Measurements from ENCODE around the gene CDSN.

Gene CDSN

DNA sequence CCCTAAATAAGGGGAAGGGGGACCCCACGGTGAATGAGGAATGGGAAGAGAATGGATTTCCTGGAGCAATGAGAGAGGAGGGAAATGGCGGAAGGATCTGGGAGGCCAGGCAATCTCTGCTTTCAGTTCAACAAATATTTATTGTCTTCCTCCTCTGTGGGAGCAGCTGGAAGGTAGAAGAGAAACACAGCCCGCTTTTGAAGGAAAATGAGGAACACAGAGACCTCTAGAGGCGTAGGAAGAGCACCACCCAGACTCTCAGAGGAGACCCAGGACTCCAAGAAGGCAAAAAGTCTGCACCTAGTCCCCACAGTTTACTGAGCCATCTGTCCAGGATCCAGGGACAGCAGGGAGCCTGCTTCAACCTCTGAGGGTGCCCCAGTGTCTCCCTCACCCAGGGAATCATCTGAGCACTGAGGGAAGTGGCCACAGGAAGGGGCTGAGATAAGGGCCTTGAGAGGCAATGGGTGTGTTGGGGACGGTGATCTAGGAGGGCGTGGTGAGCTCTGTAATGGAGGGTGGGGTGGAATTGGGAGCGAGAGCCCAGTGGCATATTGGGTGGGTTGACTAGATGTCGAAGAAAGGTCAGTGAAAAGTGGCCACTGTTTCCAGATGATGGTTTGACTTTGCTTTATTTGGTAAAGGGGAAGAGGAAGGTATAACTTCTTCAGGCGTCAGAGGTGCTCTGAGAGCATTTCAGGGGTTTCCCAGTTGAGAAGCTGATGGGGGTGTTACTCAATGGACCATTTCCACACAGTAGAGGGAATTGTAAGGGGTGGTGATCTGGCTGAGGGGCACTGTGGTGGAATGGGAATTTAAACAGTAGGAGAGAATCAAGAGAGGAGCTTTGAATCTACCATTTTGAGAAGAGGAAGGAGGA lies 5.0 kb downstream of the CDSN start:
- DNase-seq: no peak

DNA sequence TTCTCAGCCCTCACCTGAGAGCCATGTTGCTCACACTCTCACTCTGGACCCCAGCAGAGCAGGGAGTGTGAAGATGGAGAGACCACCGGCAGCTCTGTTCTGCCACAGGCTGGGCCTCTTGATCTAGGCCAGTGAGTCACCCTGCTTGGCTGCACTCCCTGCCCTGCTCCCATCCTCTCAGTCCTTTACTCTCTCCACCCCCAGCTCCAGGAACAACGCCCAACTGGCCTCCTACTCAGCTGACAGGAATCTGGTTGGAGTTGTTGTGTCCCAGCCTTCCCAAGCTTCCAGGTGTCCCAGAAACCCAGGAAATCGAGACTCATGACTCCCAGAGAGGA lies 5.7 kb downstream of the CDSN start, which contains the start of gene PSORS1C1:
PSORS1C1 (plus strand) TSS at position 260 of the 338 bp plus-strand sequence. CDS start 14,833 bp downstream, outside the sequence.
- DNase-seq: no peak

DNA sequence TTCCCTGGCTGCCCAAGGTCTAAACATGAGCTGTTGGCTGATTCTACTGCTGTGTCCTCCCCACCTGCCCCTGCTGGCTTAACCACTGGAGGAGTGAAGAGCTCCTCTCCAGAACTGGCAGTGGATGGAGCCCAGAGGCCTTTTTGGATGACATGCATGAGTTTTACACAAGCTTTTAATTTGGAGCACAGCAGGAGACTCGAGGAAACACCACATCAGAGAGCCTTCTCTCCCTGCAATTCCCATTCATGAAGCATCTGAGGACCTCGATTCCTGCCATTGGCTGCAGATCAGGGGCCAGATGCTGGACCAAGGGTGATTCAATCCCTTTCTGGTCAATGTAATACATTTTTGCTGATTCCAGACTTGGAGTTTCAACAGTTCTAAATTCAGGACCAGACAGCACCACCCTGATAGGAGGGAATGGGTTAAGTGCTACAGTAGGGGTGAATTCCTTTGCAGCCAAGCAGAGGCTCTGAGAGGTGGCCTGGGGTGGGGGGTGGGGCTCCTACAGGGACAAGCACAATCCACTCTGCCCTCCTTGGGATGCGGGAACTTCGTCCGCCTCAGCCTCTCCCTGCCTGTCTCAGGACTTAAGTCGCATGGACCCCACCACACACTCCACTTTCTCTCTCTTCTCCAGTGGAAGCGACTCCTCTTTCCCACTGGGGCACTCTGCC lies 6.2 kb downstream of the CDSN start:
- no peak for DNase-seq

DNA sequence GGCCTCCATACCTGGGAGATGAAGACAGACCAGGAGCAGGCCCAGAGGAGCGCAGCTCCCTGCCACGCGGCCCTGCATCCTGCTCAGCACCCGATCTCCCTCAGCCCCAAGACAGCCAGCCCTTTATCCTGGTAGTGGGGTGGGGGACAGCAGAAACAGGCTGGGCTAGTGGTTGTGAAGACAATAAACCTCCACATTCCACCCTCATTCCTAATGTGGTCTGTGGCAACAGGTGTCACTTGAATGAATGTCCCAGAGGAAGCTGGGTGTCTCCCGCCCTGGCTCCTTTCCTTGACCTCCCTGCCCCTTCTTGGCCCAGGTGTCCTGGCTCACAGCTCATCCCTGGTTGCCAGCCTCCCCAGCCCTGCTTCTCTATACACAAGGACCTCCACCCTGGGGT lies 7.8 kb downstream of the CDSN start, which contains the start of gene C6orf15:
C6orf15 (minus strand) TSS at position 98 of the 400 bp plus-strand sequence; CDS start at position 78, 20 bp downstream.
- no peak for DNase-seq

DNA sequence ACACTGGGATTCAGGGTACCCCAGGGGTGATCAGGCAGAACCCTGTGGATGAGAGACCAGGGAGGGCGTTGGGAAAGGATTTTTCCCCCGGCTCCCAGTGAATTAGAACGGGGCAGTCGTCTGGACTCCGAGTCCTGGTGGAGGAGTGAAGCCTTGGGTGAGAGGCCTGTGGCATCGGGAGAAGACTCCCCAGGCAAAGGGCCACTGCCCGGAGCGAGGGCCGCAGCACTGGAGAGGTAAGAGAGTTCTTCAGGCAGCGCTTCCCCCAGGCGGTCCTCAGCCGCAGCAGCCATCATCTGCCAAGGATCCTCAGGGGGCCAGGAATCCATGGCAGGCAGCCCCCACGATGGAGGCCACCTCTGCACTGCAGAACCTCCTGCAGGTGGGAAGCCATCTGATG lies 8.5 kb downstream of the CDSN start:
- no peak for DNase-seq

DNA sequence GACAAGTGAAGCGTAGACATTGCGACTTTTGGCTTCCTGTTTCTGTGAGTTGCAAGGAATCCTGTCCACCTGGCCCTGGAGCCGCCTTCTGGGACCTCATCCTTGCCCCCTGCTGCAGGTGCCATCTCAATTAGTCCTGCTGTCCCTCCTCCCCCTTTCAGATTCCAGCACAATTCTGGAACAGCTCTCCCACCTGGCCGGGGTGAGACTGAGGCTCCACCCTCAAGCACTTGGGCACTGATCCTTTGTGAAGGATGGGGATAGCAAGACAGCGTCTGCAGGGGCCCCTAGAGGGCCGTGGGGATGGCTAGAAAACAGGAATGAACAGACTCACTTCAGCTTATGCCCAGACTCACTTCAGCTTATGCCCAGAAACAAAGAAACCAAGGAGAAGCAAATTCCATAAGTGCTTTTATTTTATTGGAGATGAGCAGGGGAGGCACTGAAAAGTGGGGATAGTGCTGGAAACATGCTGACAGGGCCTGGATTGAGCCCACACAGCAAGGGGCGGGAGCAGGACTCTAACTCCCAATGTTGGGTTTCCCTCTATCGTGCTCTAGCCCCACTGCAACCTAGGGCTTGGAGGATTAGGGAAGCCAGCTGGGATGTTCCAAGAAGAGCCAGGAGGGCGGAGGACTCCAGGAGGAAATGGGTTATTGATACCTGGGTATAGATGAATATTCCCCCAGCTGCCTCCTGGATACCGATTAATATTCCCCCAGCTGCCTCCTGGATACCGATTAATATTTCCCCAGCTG lies 9.2 kb downstream of the CDSN start:
- no peak for DNase-seq

DNA sequence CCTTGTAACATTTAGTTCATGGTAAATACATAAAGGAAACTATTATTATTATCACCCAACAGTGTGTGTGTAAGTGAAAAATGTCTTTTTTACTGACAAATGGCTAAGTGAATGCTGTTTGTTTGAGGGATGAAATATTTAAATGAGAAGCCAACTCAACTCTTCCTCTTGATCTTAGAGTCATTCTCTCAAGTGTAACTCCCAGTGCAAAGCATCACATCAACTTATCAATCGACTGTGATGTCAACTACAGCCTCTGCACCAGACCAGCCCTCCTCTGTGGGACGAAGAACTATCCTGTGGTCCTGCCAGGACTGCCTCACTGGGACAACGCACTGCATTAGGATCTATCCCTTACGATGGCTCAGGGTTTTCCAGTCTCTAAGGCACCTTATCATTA lies 13.2 kb downstream of the CDSN start:
- DNase-seq: no peak

DNA sequence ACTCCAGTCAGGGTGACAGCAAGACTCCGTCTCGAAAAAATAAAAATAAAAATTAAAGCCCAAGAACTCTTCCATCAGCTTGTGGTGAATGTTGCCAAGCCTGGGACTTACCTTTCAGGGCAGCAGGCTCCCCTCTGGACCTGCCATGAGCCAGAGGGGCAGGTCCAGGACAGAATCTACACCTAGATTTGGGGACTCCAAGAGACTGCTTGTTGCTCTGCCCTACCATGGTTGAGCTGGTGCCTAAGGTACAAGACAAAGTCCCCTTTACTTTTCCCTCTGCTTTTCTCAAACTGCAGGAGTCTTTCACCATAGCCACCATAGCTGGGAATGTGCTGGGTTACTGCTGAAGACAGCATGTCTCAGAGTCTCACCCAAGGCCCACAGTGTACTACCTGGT lies 17.1 kb downstream of the CDSN start:
- no peak for DNase-seq

DNA sequence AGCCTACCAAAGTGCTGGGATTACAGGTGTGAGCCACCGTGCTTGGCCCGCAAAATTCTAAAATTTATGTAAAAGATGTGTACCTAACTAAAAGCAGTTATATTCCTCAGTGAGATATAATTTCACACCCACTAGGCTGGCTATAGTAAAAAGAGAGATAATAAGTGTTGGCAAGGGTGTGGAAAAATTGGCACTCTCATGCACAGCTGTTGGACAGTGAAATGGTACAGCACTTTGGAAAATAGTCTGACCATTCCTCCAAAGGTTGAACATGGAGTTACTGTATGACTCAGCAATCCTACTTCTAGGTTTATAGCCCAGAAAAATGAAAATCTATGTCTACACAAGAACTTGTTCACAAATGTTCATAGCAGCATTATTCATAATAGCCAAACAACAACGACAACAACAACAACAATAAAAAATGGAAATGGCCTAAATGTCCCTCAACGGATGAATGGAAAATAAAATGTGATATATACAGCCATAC lies 21.8 kb downstream of the CDSN start:
- no peak for DNase-seq

DNA sequence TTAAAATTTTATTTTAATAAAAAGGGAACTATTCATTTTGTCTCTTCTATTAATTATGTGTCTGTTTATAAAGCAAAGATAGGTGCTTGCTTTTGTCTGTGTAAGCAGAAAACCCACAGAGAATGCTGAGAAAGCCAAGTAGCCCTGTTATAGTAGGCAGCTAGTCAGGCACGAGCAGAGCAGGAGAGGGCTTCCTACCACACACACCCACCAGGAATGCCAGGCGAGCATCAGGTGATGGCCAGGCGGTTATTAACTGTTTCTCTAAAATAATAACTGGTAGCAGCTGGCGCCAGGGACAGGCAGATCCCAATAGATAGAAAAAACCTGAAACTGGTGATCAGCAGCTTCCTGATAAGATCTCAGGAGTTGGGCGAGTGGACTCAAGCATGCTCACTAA lies 23.6 kb downstream of the CDSN start:
- no peak for DNase-seq

DNA sequence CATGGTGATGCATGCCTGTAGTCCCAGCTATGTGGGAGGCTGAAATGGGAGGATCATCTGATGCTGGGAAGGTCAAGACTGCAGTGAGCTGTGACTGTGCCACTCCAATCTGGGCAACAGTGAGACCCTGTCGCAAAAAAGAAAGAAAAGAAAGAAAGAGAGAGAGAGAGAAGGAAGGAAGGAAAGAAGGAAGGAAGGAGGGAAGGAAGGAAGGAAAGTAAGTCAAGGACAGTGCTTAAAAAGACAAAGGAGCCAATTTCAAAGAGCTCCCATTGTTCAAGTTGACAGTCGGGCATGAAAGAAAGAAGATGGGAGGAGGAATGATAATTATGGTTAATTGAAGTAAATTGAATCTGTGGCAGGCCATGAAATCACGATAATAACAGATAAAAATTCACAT lies 24.0 kb downstream of the CDSN start:
- DNase-seq: no peak

DNA sequence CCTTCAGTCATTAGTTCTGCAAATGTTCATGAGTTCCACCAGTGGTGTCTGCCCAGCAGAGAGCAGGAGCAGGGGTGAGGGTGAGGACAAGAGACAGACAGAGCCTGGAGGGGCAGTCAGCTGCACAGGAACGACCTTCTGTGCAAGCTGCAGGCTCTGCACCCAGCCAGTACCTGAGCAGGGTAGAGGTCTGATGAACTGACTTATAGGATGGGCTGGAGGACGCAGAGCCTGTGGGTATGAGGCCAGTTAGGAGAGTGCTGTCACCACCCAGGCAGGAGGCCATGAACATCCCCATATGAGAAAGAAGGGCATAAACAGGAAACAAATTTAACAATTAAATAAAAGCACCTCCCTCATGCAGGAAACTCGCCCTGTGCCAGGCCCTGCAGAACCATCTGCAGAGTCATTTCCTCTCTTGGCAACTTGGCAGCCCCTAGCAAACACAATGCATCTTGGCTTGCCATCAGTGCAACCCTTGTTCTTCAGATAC lies 25.8 kb downstream of the CDSN start:
- DNase-seq: peak; percentile 55

DNA sequence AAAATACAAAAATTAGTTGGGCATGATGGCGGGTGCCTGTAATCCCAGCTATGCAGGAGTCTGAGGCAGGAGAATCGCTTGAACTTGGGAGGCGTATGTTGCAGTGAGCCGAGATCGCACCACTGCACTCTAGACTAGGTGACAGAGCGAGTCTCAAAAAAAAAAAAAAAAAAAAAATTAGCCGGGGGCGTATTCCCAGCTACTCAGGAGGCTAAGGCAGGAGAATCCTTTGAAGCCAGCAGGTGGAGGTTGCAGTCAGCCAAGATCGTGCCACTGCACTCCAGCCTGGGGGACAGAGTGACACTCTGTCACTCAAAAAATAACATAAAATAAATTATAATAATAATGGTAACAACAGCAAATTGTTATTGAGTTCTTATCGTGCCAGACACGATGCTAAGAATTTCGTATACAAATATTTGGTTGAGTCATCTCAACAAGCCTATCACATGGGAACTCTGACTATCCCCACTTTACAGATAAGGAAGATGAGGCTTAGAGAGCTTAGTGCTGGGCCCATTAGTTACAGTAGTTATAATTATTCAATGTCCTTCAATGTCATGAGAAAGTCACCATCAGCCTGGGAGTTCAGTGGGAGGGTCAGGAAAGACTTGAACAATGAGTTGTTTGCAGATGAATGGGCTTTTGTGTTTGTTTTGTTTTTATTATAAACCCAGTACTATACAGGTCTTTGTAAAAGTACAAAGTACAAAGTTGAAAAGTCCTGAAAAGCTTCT lies 27.3 kb downstream of the CDSN start:
- no peak for DNase-seq

DNA sequence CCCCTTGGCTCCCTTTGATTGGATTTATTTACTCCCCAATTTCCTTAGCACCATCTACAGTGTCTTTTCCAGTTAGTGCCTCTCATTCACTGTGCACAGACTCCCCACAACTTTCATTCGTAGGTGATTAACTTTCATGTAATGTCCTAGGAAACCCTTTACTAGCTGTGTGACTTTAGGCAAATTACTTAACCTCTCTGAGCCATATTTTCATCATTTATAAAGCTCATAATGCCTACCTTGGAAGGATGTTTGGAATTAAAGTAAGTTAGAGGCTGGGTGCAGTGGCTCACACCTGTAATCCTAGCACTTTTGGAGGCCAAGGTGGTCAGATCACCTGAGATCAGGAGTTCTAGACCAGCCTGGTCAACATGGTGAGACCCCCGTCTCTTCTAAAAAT lies 28.0 kb downstream of the CDSN start:
- no peak for DNase-seq

DNA sequence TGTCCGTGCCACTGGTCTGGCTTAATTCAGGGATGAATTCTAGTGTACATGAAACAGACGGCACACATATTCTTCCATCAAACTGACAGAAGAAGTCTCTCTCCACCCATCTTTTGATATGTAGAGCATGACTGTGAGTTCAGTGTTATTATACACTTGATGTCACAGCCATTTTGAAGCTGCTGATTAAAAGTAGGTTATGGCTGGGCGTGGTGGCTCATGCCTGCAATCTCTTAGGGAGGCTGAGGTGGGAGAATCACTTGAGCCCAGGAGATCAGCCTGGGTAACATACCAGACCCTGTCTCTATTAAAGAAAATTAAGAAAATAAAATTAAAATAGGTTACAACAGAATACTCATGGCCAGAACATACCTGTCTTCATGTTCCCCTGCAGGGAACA lies 28.6 kb downstream of the CDSN start:
- no peak for DNase-seq

DNA sequence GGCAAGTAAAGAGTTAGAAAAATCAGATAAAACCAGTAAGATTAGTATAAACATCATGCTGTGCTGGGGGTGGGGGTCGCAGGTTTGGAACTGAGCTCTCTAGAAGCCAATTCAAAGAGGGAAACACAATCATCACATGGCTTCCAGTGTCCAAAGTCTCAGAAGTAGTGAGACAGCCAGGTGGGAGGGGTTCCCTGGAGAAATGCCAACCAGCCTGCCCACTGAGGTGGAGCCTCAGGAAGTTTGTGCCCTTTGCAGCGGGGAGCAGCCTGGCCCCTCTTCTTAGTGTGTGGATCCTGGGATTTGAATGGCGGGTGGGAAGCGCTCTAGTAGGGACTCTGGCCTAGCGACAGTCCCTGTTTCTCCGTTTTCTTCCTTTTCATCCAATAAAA lies 29.3 kb downstream of the CDSN start:
- no peak for DNase-seq

DNA sequence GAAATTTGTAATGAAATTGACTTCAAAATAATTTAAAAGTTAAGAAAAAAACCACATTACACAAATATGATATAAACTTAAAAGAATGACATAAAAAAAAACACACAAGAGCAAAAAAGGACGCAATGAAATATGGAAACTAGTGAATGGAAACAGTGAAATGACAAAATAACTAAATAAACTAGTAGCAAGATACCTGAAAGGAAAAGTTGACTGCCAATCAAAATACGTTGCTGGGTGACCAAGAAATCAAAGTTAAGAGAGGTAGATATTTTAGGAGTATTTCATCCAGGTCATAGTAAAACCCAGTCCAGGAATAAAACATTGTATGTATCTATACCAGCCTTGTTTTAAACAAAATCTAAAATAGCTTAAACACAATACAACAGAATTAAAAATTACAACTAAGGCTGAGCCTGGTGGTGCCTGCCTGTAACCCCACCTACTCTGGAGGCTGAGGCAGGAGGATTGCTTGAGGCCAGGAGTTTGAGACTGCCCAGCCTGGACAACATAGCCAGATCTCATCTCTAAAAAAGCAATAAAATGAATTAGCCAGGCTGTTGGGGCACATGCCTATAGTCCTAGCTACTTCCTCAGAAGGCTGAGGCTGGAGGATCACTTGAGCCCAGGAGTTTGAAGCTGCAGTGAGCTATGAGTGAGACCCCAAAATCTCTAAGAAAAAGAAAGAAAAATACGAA lies 29.8 kb downstream of the CDSN start:
- DNase-seq: no peak

DNA sequence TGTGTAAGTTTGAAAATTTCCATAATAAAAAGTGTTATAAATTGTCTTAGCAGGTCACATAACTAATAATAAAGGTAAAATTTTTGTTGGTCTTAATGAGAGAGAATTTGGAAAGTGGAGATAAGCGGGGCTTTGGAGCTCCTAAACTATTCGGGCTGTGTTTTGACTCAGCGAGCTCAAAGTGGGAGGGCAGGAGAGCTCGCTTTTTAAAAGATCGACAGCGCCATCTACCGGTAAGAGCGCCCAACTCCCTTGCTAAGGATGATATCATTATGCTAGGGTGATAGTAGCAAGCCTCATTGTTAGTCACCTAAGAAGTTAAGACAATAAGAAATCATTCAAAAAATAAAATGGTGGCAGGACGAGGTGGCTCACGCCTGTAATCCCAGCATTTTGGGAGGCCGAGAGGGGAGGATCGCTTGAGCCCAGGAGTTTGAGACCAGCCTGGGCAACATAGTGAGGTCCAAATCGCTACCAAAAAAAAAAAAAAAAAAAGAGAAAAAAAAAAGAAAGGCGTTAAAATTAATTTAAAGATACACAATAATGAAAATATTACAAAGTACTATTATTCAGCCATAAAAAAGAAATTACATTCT lies 32.7 kb downstream of the CDSN start:
- DNase-seq: peak; percentile 80

DNA sequence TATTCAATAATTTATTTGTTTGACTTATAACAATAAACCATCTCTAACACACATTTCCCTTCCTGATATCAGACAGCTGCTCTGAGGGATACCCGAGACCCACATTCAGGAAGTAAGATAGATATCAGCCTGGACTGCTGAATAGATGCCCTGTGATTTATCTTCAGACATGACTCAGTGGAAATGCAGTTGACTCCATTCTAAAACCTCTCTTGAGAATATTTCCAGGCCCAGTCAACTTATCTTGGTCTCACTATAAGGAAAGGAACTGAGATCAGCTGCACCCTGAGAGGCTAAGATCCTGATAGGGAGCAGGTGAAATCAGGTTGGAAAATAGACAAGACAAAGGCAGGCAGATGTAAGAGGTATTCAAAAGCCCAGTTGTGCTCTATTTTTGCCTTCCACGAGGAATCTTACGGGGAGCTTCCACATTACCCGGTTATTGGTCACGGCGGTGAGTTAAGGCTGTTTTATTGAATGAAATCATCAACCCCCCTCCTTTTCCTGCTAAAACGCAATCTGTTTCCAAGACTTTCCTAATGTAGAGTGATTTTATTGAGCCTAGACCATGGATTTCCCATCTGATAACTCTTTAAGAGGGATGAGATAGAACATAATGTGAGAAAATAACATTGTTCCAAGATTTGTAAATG lies 33.3 kb downstream of the CDSN start:
- no peak for DNase-seq

DNA sequence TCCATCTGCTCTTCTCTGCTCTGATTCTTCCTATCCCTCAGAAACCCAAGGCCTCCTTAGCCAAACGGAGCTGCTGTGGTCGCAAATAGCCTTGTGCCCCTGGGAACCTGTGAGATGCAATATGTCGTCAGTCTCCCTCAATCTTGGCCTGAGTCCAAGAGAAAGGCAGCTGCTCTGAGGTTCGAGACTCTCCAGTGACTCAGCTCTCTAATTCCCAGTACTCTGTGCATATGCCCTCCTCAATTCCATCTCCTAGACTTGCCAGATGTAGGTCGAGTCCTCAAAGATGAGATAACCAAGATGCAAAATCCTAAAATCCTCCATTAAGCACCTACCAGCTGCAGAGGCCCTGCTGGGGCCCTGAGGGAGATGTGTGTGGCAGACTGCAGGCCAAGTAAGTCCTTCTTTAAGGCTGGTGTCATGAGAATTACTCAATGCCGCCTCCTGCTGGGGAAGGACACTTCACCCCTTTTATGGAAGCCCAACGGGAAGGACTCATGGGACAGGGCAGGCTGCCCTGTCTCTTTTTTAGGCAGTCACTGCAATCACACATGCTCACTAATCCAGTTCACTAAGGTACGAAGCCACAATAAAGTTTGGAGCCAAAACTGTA lies 36.4 kb downstream of the CDSN start:
- no peak for DNase-seq

Data from activated effector memory CD4-positive, alpha-beta T cell treated with Interleukin-2 at 50 U/mL for 16 hours (primary cell).